B cell (primary cell): Measurements from ENCODE around the gene DEDD2. TPM values are rescaled to one million over a fixed set of nuclear protein-coding genes. Genes with fewer than 3 reads are reported as not detected.

ENCODE experiments used
- ATAC-seq: fragments of 200-7000 bp; cut with Tn5 transposase; one replicate; pipeline ENCODE4 v1.10.0; 2021; ENCODE audit warnings: low read depth, mild to moderate bottlenecking, moderate number of reproducible peaks, moderate library complexity
- CTCF ChIA-PET: fragments of 350-600 bp; sonication (Branson Sonifier 250); formaldehyde crosslinking; loops from one replicate; lab custom pipeline; 2021; ENCODE audit warnings: antibody characterized with exemption, inconsistent platforms; lab: Charles Lee
- POLR2A ChIA-PET: fragments of 350-600 bp; sonication (Branson Sonifier 250); formaldehyde crosslinking; loops from one replicate; lab custom pipeline; 2021; ENCODE audit warnings: antibody characterized with exemption; lab: Charles Lee
- DNase-seq: peaks from one replicate; pipeline ENCODE4 v3.0.0; 2013
- H2AFZ ChIP-seq: 2 replicates; pipeline ENCODE4 v1.6.1; 2012; ENCODE audit warnings: mild to moderate bottlenecking, low read depth, low read length; ENCODE audit not compliant: insufficient read depth, poor library complexity, severe bottlenecking
- H3K27ac ChIP-seq, 2 donors: 1 replicate in 1 of 2; 2 replicates in 1 of 2; pipeline ENCODE4 v1.5.1; 2012 to 2013; ENCODE audit warnings: low read length in 2 of 2, mild to moderate bottlenecking in 2 of 2, moderate library complexity in 1 of 2
- H3K27me3 ChIP-seq, 4 experiments: fragments of 200-600 bp in 1 of 4; sonication (generic) in 1 of 4; replicated peaks in 1 of 4; 1 replicate in 2 of 4; 2 replicates in 2 of 4; pipeline versions ENCODE4 v1.6.1 to v1.7.0; 2013 to 2016; ENCODE audit warnings: low read length in 3 of 4, mild to moderate bottlenecking in 2 of 4, mixed read lengths in 1 of 4, moderate library complexity in 1 of 4; ENCODE audit not compliant: insufficient read depth in 4 of 4, control insufficient read depth in 3 of 4; ENCODE audit errors: control extremely low read depth in 1 of 4
- H3K36me3 ChIP-seq, 2 experiments: replicated peaks in 1 of 2; 1 replicate in 1 of 2; 2 replicates in 1 of 2; pipeline versions ENCODE4 v1.6.1 to v1.7.1; 2013; ENCODE audit warnings: low read length in 1 of 2; ENCODE audit not compliant: insufficient read depth in 2 of 2, control insufficient read depth in 1 of 2; ENCODE audit errors: control extremely low read depth in 1 of 2, extremely low read depth in 1 of 2
- H3K4me1 ChIP-seq, 2 donors: fragments of 200-600 bp in 1 of 2; sonication (generic) in 1 of 2; 1 replicate in 1 of 2; 2 replicates in 1 of 2; pipeline versions ENCODE4 v1.5.1 to v1.6.1; 2013 to 2017; ENCODE audit warnings: low read length in 2 of 2; ENCODE audit not compliant: control insufficient read depth in 2 of 2, insufficient read depth in 2 of 2
- H3K4me2 ChIP-seq: replicated peaks from 2 replicates; pipeline ENCODE3; 2012; ENCODE audit warnings: mild to moderate bottlenecking, low read depth, low read length; ENCODE audit not compliant: poor library complexity, severe bottlenecking
- H3K4me3 ChIP-seq, 5 experiments: fragments of 200-600 bp in 1 of 5; sonication (generic) in 1 of 5; 1 replicate in 3 of 5; 2 replicates in 2 of 5; pipeline versions ENCODE4 v1.5.1 to v1.7.0; 2011 to 2016; ENCODE audit warnings: low read length in 4 of 5, mild to moderate bottlenecking in 4 of 5, low read depth in 2 of 5, control low read depth in 1 of 5, moderate library complexity in 1 of 5; ENCODE audit not compliant: insufficient read depth in 1 of 5; ENCODE audit errors: control extremely low read depth in 1 of 5, extremely low read depth in 1 of 5
- H3K79me2 ChIP-seq: fragments of 200-600 bp; sonication (generic); one replicate; pipeline ENCODE4 v1.6.0; 2016; ENCODE audit warnings: low read length; ENCODE audit not compliant: control insufficient read depth, insufficient read depth
- H3K9ac ChIP-seq: fragments of 200-600 bp; sonication (generic); 2 replicates; pipeline ENCODE4 v1.6.1; 2017; ENCODE audit warnings: mild to moderate bottlenecking, low read length, moderate library complexity
- H3K9me3 ChIP-seq, 3 donors: one replicate each; pipeline versions ENCODE4 v1.6.1 to v1.7.1; 2013; ENCODE audit warnings: low read length in 2 of 3; ENCODE audit not compliant: control insufficient read depth in 2 of 3, insufficient read depth in 1 of 3; ENCODE audit errors: control extremely low read depth in 1 of 3
- H4K20me1 ChIP-seq: 2 replicates; pipeline ENCODE4 v1.6.0; 2012; ENCODE audit warnings: mild to moderate bottlenecking, low read length; ENCODE audit not compliant: insufficient read depth, control insufficient read depth, poor library complexity, severe bottlenecking
- H3K27ac Mint-ChIP-seq: one replicate; pipeline ENCODE4 v1.8.0; 2021; ENCODE audit warnings: mixed read lengths
- H3K27me3 Mint-ChIP-seq: one replicate; pipeline ENCODE4 v1.8.0; 2021; ENCODE audit warnings: mixed read lengths
- H3K4me1 Mint-ChIP-seq: one replicate; pipeline ENCODE4 v1.8.0; 2021; ENCODE audit warnings: mixed read lengths
- H3K4me3 Mint-ChIP-seq: one replicate; pipeline ENCODE4 v1.8.0; 2021; ENCODE audit warnings: mixed read lengths
- H3K9me3 Mint-ChIP-seq: one replicate; pipeline ENCODE4 v1.8.0; 2022; ENCODE audit warnings: mixed read lengths; ENCODE audit not compliant: insufficient read depth
- EZH2 ChIP-seq: IDR thresholded peaks from 2 replicates; pipeline ENCODE4 v1.6.1; 2012; ENCODE audit warnings: borderline replicate concordance, low read depth, mild to moderate bottlenecking, moderate library complexity, low read length; ENCODE audit not compliant: insufficient read depth, poor library complexity, severe bottlenecking
- WGBS: methylation state at CpG from one replicate; pipeline ENCODE4 v1.1.5; 2013; ENCODE audit warnings: missing lambda C conversion rate; ENCODE audit not compliant: insufficient coverage; 5-methylcytosine and 5-hydroxymethylcytosine counted together
- intact Hi-C: fragments of 100-400 bp; cut with micrococcal nuclease; formaldehyde crosslinking; loops from one replicate; pipeline ENCODE4 v1.10.0; 2022
- polyA plus RNA-seq: library from polyadenylated mRNA; depleted of rRNA; stranded (reverse); fragments of >200 nt; gene quantifications from 2 replicates; pipeline ENCODE4 v1.2.3, GENCODE V29; 2012
- total RNA-seq, 2 donors: library from RNA; stranded (reverse); fragments of 120-200 nt in 1 of 2; gene quantifications; 1 replicate in 1 of 2; 2 replicates in 1 of 2; pipeline versions ENCODE4 v1.2.3 to v1.2.4, GENCODE V29; 2013 to 2022
- TF ChIP-seq, protein P1 (sequence below): fragments of 200-600 bp; IDR thresholded peaks from one replicate; pipeline ENCODE4 v1.8.0; 2022; ENCODE audit warnings: antibody characterized with exemption, mild to moderate bottlenecking

DEDD2 gene
- total and polyA plus RNA-seq, 2 donors (not counting 1 experiment from before 2014, with no cell fraction given): 52.8 to 90.6 TPM

DNA sequence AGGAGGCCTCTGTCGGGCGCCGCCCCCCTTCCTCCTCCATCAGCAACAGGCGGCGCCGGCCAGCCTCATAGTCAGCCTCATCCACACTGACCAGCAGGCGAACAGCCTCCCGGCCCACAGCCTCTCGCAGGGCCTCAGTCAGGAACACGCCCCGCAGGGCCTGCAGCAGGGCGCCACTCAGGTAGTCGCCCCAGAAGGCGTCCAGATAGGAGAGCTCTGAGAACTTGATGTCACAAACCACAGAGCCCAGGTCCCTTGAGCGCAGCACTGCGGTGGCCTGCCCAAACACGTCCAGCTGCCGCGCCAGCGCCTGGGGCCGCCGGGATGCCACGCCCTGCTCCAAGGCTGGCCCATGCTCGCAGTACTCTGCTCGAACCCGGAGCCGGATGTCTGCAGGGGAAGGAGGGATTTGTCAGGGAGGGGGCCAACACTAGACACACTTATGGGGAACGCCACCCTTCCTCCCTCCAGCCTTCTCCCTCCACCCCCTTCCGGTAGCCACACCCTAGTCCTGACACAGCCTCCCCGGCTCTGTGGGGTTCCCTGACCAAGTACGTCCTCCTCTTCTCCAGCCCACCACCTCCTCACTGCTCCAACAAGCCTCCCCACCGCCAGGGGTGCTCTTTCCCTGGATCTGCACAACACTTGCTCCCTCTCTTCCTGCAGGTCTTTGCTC is 17.9 kb downstream of the DEDD2 start:
- TF ChIP-seq, protein P1, sequence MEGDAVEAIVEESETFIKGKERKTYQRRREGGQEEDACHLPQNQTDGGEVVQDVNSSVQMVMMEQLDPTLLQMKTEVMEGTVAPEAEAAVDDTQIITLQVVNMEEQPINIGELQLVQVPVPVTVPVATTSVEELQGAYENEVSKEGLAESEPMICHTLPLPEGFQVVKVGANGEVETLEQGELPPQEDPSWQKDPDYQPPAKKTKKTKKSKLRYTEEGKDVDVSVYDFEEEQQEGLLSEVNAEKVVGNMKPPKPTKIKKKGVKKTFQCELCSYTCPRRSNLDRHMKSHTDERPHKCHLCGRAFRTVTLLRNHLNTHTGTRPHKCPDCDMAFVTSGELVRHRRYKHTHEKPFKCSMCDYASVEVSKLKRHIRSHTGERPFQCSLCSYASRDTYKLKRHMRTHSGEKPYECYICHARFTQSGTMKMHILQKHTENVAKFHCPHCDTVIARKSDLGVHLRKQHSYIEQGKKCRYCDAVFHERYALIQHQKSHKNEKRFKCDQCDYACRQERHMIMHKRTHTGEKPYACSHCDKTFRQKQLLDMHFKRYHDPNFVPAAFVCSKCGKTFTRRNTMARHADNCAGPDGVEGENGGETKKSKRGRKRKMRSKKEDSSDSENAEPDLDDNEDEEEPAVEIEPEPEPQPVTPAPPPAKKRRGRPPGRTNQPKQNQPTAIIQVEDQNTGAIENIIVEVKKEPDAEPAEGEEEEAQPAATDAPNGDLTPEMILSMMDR: peak; percentile 32
- no peak for TF ChIP-seq EZH2
- Mint-ChIP-seq H3K4me1 (peaks cover 82% of the 10 kb centered on the region), H3K4me3 (peak overlapping the region; percentile 77), H3K27ac (peak overlapping the region; percentile 92), H3K9me3 (no peaks in the 10 kb centered on the region), H3K27me3 (no peaks in the 10 kb centered on the region)
- H3K4me2 ChIP-seq: peak overlapping the region; percentile 87
- DNase-seq: peak; percentile 70
- ChIA-PET POLR2A (interaction anchor here (0.6 to 1.5 kb wide), 8 partner anchors 18 to 123 kb away, joined by 3 to 6 read pairs (median 4); partner anchors contain the start of genes DEDD2, PAFAH1B3, POU2F2 and PRR19), CTCF (interaction anchor here (0.5 to 4.2 kb wide), 14 partner anchors 12 to 103 kb away, joined by 3 to 25 read pairs (median 4); partner anchors contain the start of genes DEDD2, GSK3A and POU2F2)
- H3K27ac ChIP-seq: peak overlapping the region; percentile 91 to 94
- 1% methylated on average over 28 of the region's 32 CpGs for WGBS
- H3K27me3 ChIP-seq: no peaks in the 10 kb centered on the region
- H2AFZ ChIP-seq: peak overlapping the region; percentile 17
- H3K4me3 ChIP-seq: peak overlapping the region; percentile 27 to 54 (median 44)
- H3K79me2 ChIP-seq: peaks cover 40% of the 10 kb centered on the region
- peaks cover 0 to 7% (median 0%) of the 10 kb centered on the region in 3 donors for H3K9me3 ChIP-seq
- peaks cover 0 to 49% of the 10 kb centered on the region in 2 experiments for H3K36me3 ChIP-seq
- peak; percentile 37 for ATAC-seq
- peak overlapping the region; percentile 57 for H3K9ac ChIP-seq
- intact Hi-C loops: loop anchor here (2.0 to 5.0 kb wide), 3 partner anchors 15 to 83 kb away; partner anchors contain the start of gene POU2F2
- peaks cover 32% of the 10 kb centered on the region for H4K20me1 ChIP-seq
- peaks cover 70 to 84% of the 10 kb centered on the region in 2 donors for H3K4me1 ChIP-seq
